ENCODE measurements around the gene SUPT3H. TPM values are rescaled to one million over a fixed set of nuclear protein-coding genes. Genes with fewer than 3 reads are reported as not detected.

SUPT3H gene
- total RNA-seq, 1 donor from 2014 or later, result 6.7 TPM

DNA sequence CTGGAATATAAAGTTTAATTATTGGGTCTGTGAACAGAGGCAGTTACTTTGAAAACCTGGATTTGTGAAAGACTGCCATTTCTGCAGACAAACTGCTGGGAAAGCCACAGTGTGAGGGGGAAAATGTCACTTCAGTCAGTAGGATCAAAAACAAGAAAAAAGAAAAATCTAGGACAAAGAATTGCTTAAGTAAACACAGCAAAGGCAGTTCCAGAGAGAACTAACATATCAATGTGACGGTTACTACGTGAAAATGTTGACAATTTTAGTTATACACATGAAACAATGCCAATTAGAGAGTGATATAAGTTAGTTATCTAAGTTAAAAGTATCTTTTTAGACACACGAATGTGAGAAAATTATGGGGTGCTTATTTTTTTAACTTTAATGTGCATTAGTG is 320.0 kb downstream of the SUPT3H start:
- intact Hi-C loops (cut with DNase I), result no loop called here
- no peak overlapping the region for H3K27ac ChIP-seq
- DNase-seq (no peak), ATAC-seq (no peak)
- no peaks in the 10 kb centered on the region for H3K36me3 ChIP-seq
- TF ChIP-seq, protein P1, sequence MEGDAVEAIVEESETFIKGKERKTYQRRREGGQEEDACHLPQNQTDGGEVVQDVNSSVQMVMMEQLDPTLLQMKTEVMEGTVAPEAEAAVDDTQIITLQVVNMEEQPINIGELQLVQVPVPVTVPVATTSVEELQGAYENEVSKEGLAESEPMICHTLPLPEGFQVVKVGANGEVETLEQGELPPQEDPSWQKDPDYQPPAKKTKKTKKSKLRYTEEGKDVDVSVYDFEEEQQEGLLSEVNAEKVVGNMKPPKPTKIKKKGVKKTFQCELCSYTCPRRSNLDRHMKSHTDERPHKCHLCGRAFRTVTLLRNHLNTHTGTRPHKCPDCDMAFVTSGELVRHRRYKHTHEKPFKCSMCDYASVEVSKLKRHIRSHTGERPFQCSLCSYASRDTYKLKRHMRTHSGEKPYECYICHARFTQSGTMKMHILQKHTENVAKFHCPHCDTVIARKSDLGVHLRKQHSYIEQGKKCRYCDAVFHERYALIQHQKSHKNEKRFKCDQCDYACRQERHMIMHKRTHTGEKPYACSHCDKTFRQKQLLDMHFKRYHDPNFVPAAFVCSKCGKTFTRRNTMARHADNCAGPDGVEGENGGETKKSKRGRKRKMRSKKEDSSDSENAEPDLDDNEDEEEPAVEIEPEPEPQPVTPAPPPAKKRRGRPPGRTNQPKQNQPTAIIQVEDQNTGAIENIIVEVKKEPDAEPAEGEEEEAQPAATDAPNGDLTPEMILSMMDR (IDR thresholded peaks at IDR 0.05), result no peak
- H3K27me3 ChIP-seq (ENCODE audit: low read depth), result no peaks in the 10 kb centered on the region
- H3K4me3 ChIP-seq, result no peak overlapping the region
- H3K4me1 ChIP-seq, result no peaks in the 10 kb centered on the region
- H3K9me3 ChIP-seq, result no peaks in the 10 kb centered on the region

DNA sequence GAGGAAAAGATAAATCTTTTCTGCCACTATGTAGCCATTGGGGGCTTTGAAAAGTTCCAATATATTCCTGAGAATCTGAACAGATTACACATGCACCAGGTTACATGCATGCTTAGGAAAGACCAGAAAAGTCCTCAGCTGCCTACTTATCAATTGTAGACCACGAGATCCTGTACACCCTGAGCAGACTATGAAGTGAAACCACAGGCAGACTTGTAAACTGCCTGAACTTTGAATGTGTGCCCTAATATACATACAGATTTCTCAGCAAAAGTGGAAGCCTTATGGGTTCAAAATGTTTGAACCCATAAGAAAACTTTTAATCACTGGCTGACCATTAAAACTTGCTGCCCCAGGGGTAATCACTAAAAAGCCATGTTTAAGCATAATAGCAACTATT is 323.1 kb downstream of the SUPT3H start:
- H3K27me3 ChIP-seq (ENCODE audit: low read depth), result no peaks in the 10 kb centered on the region
- intact Hi-C loops (cut with DNase I), result no loop called here
- H3K4me1 ChIP-seq, result no peaks in the 10 kb centered on the region
- TF ChIP-seq, protein P1 (IDR thresholded peaks at IDR 0.05), result no peak
- DNase-seq (no peak), ATAC-seq (no peak)
- no peak overlapping the region for H3K27ac ChIP-seq
- no peak overlapping the region for H3K4me3 ChIP-seq
- no peaks in the 10 kb centered on the region for H3K36me3 ChIP-seq
- H3K9me3 ChIP-seq, result no peaks in the 10 kb centered on the region

DNA sequence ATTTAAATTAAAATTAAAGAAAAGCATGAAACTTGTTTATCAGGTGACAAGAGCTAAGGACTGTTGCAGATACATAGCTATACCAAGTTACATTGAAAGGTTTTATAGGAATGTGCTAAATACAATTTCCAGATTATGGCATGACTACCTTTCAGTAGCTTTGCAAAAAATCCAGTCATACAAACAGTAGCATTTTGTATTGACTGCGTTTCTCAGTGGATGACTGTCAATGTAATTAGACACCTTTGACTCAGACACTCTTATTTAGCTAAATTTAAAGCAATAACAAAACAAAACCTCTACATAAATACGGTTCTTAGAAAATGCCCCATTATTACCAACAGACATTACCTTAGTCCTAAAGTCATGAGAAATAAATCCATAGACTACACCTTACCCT is 325.4 kb downstream of the SUPT3H start:
- Histone ChIP-seq H3K27me3 (ENCODE audit: low read depth) (no peaks in the 10 kb centered on the region), H3K4me3 (no peak overlapping the region), H3K4me1 (no peaks in the 10 kb centered on the region), H3K36me3 (no peaks in the 10 kb centered on the region), H3K27ac (no peak overlapping the region), H3K9me3 (no peaks in the 10 kb centered on the region)
- intact Hi-C loops (cut with DNase I), result no loop called here
- DNase-seq (no peak), ATAC-seq (no peak)
- TF ChIP-seq, protein P1 (IDR thresholded peaks at IDR 0.05), result no peak

DNA sequence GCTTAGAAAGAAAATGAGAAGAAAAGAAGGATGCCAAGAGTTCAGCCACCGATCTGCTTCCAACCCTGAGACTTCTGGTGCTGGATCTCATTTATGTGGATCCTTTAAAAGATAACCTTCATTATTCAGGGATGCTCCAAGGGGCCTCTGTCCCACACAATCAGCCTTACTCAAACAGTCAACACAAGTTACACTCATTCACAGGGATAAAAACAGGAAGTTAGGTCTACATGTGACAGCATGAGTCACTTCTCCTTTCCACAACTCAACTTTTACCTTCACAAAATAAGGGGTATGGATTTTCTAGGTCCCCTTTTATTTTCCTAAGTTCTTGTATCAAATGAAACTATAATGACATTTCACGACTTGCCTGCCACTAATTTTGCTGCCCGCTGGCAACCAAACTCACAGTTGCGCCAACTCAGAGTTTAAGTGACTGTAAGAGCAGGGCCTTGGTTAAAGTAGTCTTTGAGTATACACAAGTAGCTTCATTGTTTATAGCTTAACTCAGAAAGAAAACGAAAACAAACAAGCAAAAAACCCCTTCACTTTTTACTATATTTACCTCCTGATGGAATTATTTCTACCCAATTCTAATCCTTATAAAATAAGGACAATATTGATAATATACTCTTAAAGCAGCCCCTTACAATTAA is 328.4 kb downstream of the SUPT3H start:
- peak; percentile 42 to 55 for ATAC-seq

DNA sequence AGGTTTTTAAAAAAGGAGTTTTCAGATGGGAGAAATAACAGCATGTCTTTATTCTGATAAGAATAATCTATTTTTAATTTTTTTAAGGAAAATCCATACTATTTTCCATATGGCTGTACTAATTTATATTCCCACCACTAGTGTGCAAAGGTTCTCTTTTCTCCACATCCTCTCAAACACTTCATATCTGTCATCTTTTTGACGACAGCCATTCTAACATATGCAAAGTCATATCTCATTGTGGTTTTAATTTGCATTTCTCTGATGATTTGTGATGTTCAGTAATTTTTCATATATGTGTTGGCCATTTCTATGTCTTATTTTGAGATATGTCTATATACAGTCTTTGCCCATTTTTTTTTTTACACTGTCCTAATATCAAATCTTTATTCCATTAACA is 330.2 kb downstream of the SUPT3H start:
- Histone ChIP-seq H3K36me3 (no peaks in the 10 kb centered on the region), H3K27me3 (ENCODE audit: low read depth) (no peaks in the 10 kb centered on the region), H3K4me1 (no peaks in the 10 kb centered on the region), H3K4me3 (no peak overlapping the region), H3K9me3 (no peaks in the 10 kb centered on the region), H3K27ac (no peak overlapping the region)
- DNase-seq (no peak), ATAC-seq (no peak)
- intact Hi-C loops (cut with DNase I), result no loop called here
- TF ChIP-seq, protein P1 (IDR thresholded peaks at IDR 0.05), result no peak

More for the DNA sequence above, 328.4 kb downstream of the SUPT3H start:
- no peak overlapping the region for H3K27ac ChIP-seq
- H3K4me1 ChIP-seq, result no peaks in the 10 kb centered on the region
- H3K4me3 ChIP-seq, result no peak overlapping the region
- no peaks in the 10 kb centered on the region for H3K9me3 ChIP-seq
- no peaks in the 10 kb centered on the region for H3K27me3 ChIP-seq (ENCODE audit: low read depth)
- DNase-seq, result no peak
- intact Hi-C loops (cut with DNase I), result no loop called here
- TF ChIP-seq, protein P1 (IDR thresholded peaks at IDR 0.05), result no peak
- no peaks in the 10 kb centered on the region for H3K36me3 ChIP-seq
